ENCODE measurements around the gene KIAA0319L.

The KIAA0319L gene

GRCh38 chr1:35506960-35507912, 50.0 kb downstream of the KIAA0319L start:
- TF ChIP-seq ZFX (IDR thresholded peaks at IDR 0.05; ENCODE audit: borderline replicate concordance) (no peak), CTCF (IDR thresholded peaks at IDR 0.05) (0 out of 2 replicates have a peak, but pooled peaks have one; percentile 1)
- peak overlapping the region; percentile 83 for H3K27ac ChIP-seq

- peak overlapping the region; percentile 83 for H3K27ac ChIP-seq
- TF ChIP-seq ZFX (IDR thresholded peaks at IDR 0.05; ENCODE audit: borderline replicate concordance), result no peak
- no peak for TF ChIP-seq CTCF (IDR thresholded peaks at IDR 0.05)
Measured at GRCh38 chr1:35505911-35506798, 51.0 kb downstream of the KIAA0319L start.

GRCh38 chr1:35502242-35502641, 55.0 kb downstream of the KIAA0319L start:
- TF ChIP-seq CTCF (IDR thresholded peaks at IDR 0.05) (no peak), ZFX (IDR thresholded peaks at IDR 0.05; ENCODE audit: borderline replicate concordance) (no peak)
- H3K27ac ChIP-seq, result no peak overlapping the region

GRCh38 chr1:35500439-35500838, 56.8 kb downstream of the KIAA0319L start:
- H3K27ac ChIP-seq, result 0 out of 2 replicates have a peak overlapping the region, but pooled peaks have one; percentile 30
- no peak for TF ChIP-seq CTCF (IDR thresholded peaks at IDR 0.05)
- TF ChIP-seq ZFX (IDR thresholded peaks at IDR 0.05; ENCODE audit: borderline replicate concordance), result no peak

- H3K27ac ChIP-seq, result 0 out of 2 replicates have a peak overlapping the region, but pooled peaks have one; percentile 30
- TF ChIP-seq ZFX (IDR thresholded peaks at IDR 0.05; ENCODE audit: borderline replicate concordance) (no peak), CTCF (IDR thresholded peaks at IDR 0.05) (no peak)
Measured at GRCh38 chr1:35499652-35500176, 57.5 kb downstream of the KIAA0319L start.

- H3K27ac ChIP-seq, result no peak overlapping the region
- no peak for TF ChIP-seq ZFX (IDR thresholded peaks at IDR 0.05; ENCODE audit: borderline replicate concordance)
- TF ChIP-seq CTCF (IDR thresholded peaks at IDR 0.05), result no peak
Measured at GRCh38 chr1:35499231-35499630, 58.0 kb downstream of the KIAA0319L start.

Measured in 22Rv1 (cell line).